Measurements from ENCODE around the gene GRIK1.

The GRIK1 gene

GRCh38 chr21:29540289-29540688 lies 399.5 kb downstream of the GRIK1 start:
- Histone ChIP-seq H3K4me3 (ENCODE audit: low read depth, low read length) (no peak overlapping the region), H3K27ac (ENCODE audit: extremely low read depth, low read depth, low read length) (no peak overlapping the region), H3K4me1 (ENCODE audit: control insufficient read depth, insufficient read depth, low read length) (no peaks in the 10 kb centered on the region), H3K9me3 (ENCODE audit: control insufficient read depth, insufficient read depth, low read depth, low read length) (no peaks in the 10 kb centered on the region), H3K36me3 (ENCODE audit: control insufficient read depth in 2 of 2, insufficient read depth in 1 of 2, low read length in 2 of 2) (no peaks in the 10 kb centered on the region)
- ChIA-PET CTCF (interaction anchor here (0.6 to 0.7 kb wide), 3 partner anchors 27 to 134 kb away, joined by 3 to 4 read pairs (median 3); no protein-coding TSS in a partner anchor), POLR2A (no interaction called here)
- TF ChIP-seq ZNF776 (tag by site-specific recombination; IDR thresholded peaks at IDR 0.05; ENCODE audit: borderline replicate concordance) (no peak), ZNF157 (tag by site-specific recombination; IDR thresholded peaks at IDR 0.05) (no peak), ZFP69B (tag by site-specific recombination; IDR thresholded peaks at IDR 0.05) (no peak), ZNF211 (tag by site-specific recombination; IDR thresholded peaks at IDR 0.05; ENCODE audit: low read depth) (no peak)

- H3K27ac ChIP-seq (ENCODE audit: extremely low read depth, low read depth, low read length) = no peak overlapping the region
- TF ChIP-seq HOXD13 (CRISPR knock-in tag; IDR thresholded peaks at IDR 0.05; ENCODE audit: borderline replicate concordance) = no peak
- 0 out of 2 replicates have a peak, but pooled peaks have one; percentile 10 for TF ChIP-seq ATF2 (tag by site-specific recombination; IDR thresholded peaks at IDR 0.05; ENCODE audit: low read depth)
- H3K36me3 ChIP-seq (ENCODE audit: control insufficient read depth in 2 of 2, insufficient read depth in 1 of 2, low read length in 2 of 2) = no peaks in the 10 kb centered on the region
- no peaks in the 10 kb centered on the region for H3K4me1 ChIP-seq (ENCODE audit: control insufficient read depth, insufficient read depth, low read length)
- POLR2A ChIA-PET = no interaction called here
- H3K9me3 ChIP-seq (ENCODE audit: control insufficient read depth, insufficient read depth, low read depth, low read length) = no peaks in the 10 kb centered on the region
- no peak overlapping the region for H3K4me3 ChIP-seq (ENCODE audit: low read depth, low read length)
- CTCF ChIA-PET = no interaction called here
These were observed 401.7 kb downstream of the GRIK1 start for GRCh38 chr21:29538115-29538514.

GRCh38 chr21:29534448-29534847 lies 405.3 kb downstream of the GRIK1 start:
- Histone ChIP-seq H3K4me1 (ENCODE audit: control insufficient read depth, insufficient read depth, low read length) (no peaks in the 10 kb centered on the region), H3K4me3 (ENCODE audit: low read depth, low read length) (no peak overlapping the region), H3K9me3 (ENCODE audit: control insufficient read depth, insufficient read depth, low read depth, low read length) (no peaks in the 10 kb centered on the region), H3K27ac (ENCODE audit: extremely low read depth, low read depth, low read length) (no peak overlapping the region), H3K36me3 (ENCODE audit: control insufficient read depth in 2 of 2, insufficient read depth in 1 of 2, low read length in 2 of 2) (no peaks in the 10 kb centered on the region)
- ChIA-PET CTCF (interaction anchor here (0.6 to 0.7 kb wide), 2 partner anchors 184 to 320 kb away, joined by 3 read pairs; no protein-coding TSS in a partner anchor), POLR2A (no interaction called here)
- no peak for TF ChIP-seq ZNF248 (tag by site-specific recombination; IDR thresholded peaks at IDR 0.05)
- no peak for TF ChIP-seq ZNF184 (tag by site-specific recombination; IDR thresholded peaks at IDR 0.05)
- TF ChIP-seq SP3 (tag by site-specific recombination; IDR thresholded peaks at IDR 0.05) = no peak
- TF ChIP-seq CTCF (tag by site-specific recombination; IDR thresholded peaks at IDR 0.05) = no peak
- TF ChIP-seq ZNF639 (tag by site-specific recombination; IDR thresholded peaks at IDR 0.05) = no peak
- no peak for TF ChIP-seq ZNF654 (tag by site-specific recombination; IDR thresholded peaks at IDR 0.05; ENCODE audit: low read depth)
- TF ChIP-seq PBX3 (CRISPR knock-in tag; IDR thresholded peaks at IDR 0.05) = no peak
- no peak for TF ChIP-seq KLF16 (tag by site-specific recombination; IDR thresholded peaks at IDR 0.05)
- no peak for TF ChIP-seq ZNF660 (tag by site-specific recombination; IDR thresholded peaks at IDR 0.05)
- no peak for TF ChIP-seq ZSCAN18 (tag by site-specific recombination; IDR thresholded peaks at IDR 0.05)
- TF ChIP-seq ZNF792 (tag by site-specific recombination; IDR thresholded peaks at IDR 0.05) = no peak
- TF ChIP-seq ZBTB11 (tag by site-specific recombination; conservative IDR thresholded peaks at IDR 0.05; ENCODE audit: low read depth) = no peak
